ENCODE measurements around the gene IL3RA. TPM values are rescaled to one million over a fixed set of nuclear protein-coding genes. Genes with fewer than 3 reads are reported as not detected.

Gene IL3RA
- polyA plus RNA-seq, 1 of the 3 experiments (the other 2 are of a cell fraction), result not detected

DNA sequence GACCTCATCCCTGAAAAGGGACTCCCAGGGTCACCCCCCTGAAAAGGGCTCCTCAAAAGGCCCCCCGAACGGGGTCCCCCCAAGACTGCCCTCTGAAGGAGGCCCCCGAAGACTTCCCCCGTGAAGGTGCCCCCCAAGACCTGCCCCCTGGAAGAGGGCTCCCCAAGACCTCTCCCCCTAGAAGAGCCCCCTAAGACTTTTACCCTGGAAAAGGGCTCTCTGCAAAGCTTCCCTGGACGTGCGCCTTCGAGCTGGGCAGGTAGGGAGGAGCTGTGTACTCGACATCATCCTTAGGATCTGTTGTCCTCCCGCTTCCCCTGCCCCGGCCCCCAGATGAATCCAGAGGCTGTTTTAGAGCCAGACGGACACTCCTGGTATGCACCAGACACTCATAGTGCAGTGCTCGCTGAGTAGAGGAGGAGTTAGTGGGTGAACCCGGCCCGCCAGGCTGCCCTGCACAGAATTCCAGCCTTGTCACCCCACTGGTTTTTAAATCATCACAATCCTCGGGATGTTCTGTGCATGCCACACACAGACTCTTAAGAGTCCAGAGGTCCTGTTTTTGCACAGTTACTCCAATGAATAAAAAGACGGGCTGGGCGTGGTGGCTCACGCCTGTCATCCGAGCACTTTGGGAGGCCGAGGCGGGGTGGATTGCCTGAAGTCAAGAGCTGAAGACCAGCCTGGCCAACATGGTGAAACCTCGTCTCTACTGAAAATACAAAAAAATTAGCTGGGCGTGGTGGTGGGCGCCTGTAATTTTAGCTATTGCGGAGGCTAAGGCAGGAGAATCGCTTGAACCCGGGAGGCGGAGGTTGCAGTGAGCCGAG is 61.1 kb downstream of the IL3RA start:
- no peak for DNase-seq
- CTCF ChIA-PET, result no interaction called here
- Histone ChIP-seq H4K20me1 (ENCODE audit: insufficient read depth) (no peaks in the 10 kb centered on the region), H3F3A (replicated peaks; ENCODE audit: insufficient read depth) (no peaks in the 10 kb centered on the region), H3K79me2 (ENCODE audit: insufficient read depth) (peaks cover 37% of the 10 kb centered on the region), H3K4me2 (no peak overlapping the region), H3K36me3 (replicated peaks in 1 of 2; ENCODE audit: control insufficient read depth in 1 of 2, insufficient read depth in 2 of 2, low read length in 1 of 2) (peaks cover 0 to 6% of the 10 kb centered on the region in 2 experiments), H3K4me3 (ENCODE audit: low read depth in 2 of 2, low read length in 1 of 2) (no peak overlapping the region), H3K4me1 (ENCODE audit: control insufficient read depth in 1 of 2, insufficient read depth in 2 of 2, low read depth in 1 of 2, low read length in 1 of 2) (peaks cover 0 to 7% of the 10 kb centered on the region in 2 experiments; a peak in 1 of 4 replicates), H3K27ac (ENCODE audit: low read depth in 2 of 2, low read length in 1 of 2) (no peak overlapping the region), H3K27me3 (ENCODE audit: insufficient read depth) (no peaks in the 10 kb centered on the region), H3K9me2 (no peaks in the 10 kb centered on the region), H3K9me3 (no peaks in the 10 kb centered on the region), H2AFZ (ENCODE audit: low read depth) (no peak overlapping the region), H3K9ac (no peak overlapping the region)
- 90% methylated on average over 28 of the region's 29 CpGs for WGBS (ENCODE audit: low lambda C conversion rate)
- TF ChIP-seq RFX5 (IDR thresholded peaks at IDR 0.05; ENCODE audit: low read length), result no peak
- TF ChIP-seq, protein P1, sequence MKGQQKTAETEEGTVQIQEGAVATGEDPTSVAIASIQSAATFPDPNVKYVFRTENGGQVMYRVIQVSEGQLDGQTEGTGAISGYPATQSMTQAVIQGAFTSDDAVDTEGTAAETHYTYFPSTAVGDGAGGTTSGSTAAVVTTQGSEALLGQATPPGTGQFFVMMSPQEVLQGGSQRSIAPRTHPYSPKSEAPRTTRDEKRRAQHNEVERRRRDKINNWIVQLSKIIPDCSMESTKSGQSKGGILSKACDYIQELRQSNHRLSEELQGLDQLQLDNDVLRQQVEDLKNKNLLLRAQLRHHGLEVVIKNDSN (IDR thresholded peaks at IDR 0.05; ENCODE audit: borderline replicate concordance, low read depth), result no peak
- TF ChIP-seq RAD21 (IDR thresholded peaks at IDR 0.05; ENCODE audit: low read length), result no peak
- TF ChIP-seq MXI1 (IDR thresholded peaks at IDR 0.05; ENCODE audit: low read depth, low read length), result no peak
- TF ChIP-seq YY1 (IDR thresholded peaks at IDR 0.05; ENCODE audit: low read depth), result no peak
- no peak for TF ChIP-seq GATA2 (CRISPR knock-in tag; IDR thresholded peaks at IDR 0.05)
- no peak for TF ChIP-seq FOXJ3 (CRISPR knock-in tag; IDR thresholded peaks at IDR 0.05)
- TF ChIP-seq SMC3 (IDR thresholded peaks at IDR 0.05; ENCODE audit: low read depth, low read length), result no peak
- no peak for TF ChIP-seq PBX3 (IDR thresholded peaks at IDR 0.05)
- TF ChIP-seq, protein P2, sequence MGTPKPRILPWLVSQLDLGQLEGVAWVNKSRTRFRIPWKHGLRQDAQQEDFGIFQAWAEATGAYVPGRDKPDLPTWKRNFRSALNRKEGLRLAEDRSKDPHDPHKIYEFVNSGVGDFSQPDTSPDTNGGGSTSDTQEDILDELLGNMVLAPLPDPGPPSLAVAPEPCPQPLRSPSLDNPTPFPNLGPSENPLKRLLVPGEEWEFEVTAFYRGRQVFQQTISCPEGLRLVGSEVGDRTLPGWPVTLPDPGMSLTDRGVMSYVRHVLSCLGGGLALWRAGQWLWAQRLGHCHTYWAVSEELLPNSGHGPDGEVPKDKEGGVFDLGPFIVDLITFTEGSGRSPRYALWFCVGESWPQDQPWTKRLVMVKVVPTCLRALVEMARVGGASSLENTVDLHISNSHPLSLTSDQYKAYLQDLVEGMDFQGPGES (IDR thresholded peaks at IDR 0.05; ENCODE audit: low read depth, low read length), result no peak
- no peak for TF ChIP-seq GABPA (IDR thresholded peaks at IDR 0.05; ENCODE audit: low read depth)
- TF ChIP-seq RCOR1 (IDR thresholded peaks at IDR 0.05; ENCODE audit: low read length), result no peak
- TF ChIP-seq JUND (IDR thresholded peaks at IDR 0.05), result no peak
- no peak for TF ChIP-seq NFIC (IDR thresholded peaks at IDR 0.05; ENCODE audit: borderline replicate concordance)
- no peak for TF ChIP-seq POLR2AphosphoS5 (IDR thresholded peaks at IDR 0.05; ENCODE audit: low read depth, low read length)
- TF ChIP-seq REST (IDR thresholded peaks at IDR 0.05; ENCODE audit: low read depth, low read length), result no peak
- TF ChIP-seq TAF1 (IDR thresholded peaks at IDR 0.05; ENCODE audit: borderline replicate concordance, low read depth, low read length), result no peak
- no peak for TF ChIP-seq MEF2A (IDR thresholded peaks at IDR 0.05; ENCODE audit: borderline replicate concordance, low read depth)
- TF ChIP-seq CHD2 (IDR thresholded peaks at IDR 0.05; ENCODE audit: low read length, partially characterized antibody), result no peak
- POLR2A ChIA-PET, result no interaction called here

Measured in SK-N-SH (cell line).